Measurements from ENCODE around the gene TCEA3. TPM values are rescaled to one million over a fixed set of nuclear protein-coding genes. Genes with fewer than 3 reads are reported as not detected.

TCEA3 gene
- total and polyA plus RNA-seq, 2 experiments from 2014 or later: 9.2 to 23.2 TPM

GRCh38 chr1:23371987-23372880 is 52.3 kb downstream of the TCEA3 start:
- Histone ChIP-seq H3K4me3 (no peak overlapping the region), H3K27ac (no peak overlapping the region), H3K27me3 (replicated peaks; ENCODE audit: insufficient read depth) (no peaks in the 10 kb centered on the region), H3K9ac (no peak overlapping the region), H4K20me1 (ENCODE audit: insufficient read depth) (no peaks in the 10 kb centered on the region), H3K4me1 (ENCODE audit: insufficient read depth) (peaks cover 39% of the 10 kb centered on the region), H3F3A (ENCODE audit: insufficient read depth) (peaks cover 38% of the 10 kb centered on the region), H3K4me2 (ENCODE audit: unreplicated experiment) (peak overlapping the region; percentile 84), H2AFZ (no peak overlapping the region), H3K79me2 (ENCODE audit: insufficient read depth) (peaks cover 39% of the 10 kb centered on the region), H3K36me3 (ENCODE audit: low read depth) (no peaks in the 10 kb centered on the region), H3K9me3 (ENCODE audit: low read depth) (no peaks in the 10 kb centered on the region), H3K9me2 (ENCODE audit: insufficient read depth) (no peaks in the 10 kb centered on the region)
- no peak for DNase-seq
- 62 to 63% methylated on average over 13 of the region's 13 CpGs for WGBS, 2 experiments (ENCODE audit: low coverage in 1 of 2, low lambda C conversion rate in 2 of 2, missing lambda C conversion rate in 2 of 2)
- TF ChIP-seq EZH2 (IDR thresholded peaks at IDR 0.05; ENCODE audit: insufficient read depth, poor library complexity, severe bottlenecking): no peak
- TF ChIP-seq EZH2phosphoT487 (IDR thresholded peaks at IDR 0.05; ENCODE audit: insufficient read depth, low read depth): no peak
- in situ Hi-C loops (cut with MboI): no loop called here

GRCh38 chr1:23370709-23371584 is 53.6 kb downstream of the TCEA3 start:
- TF ChIP-seq EZH2 (IDR thresholded peaks at IDR 0.05; ENCODE audit: insufficient read depth, poor library complexity, severe bottlenecking) (no peak), EZH2phosphoT487 (IDR thresholded peaks at IDR 0.05; ENCODE audit: insufficient read depth, low read depth) (no peak)
- H4K20me1 ChIP-seq (ENCODE audit: insufficient read depth): no peaks in the 10 kb centered on the region
- H3K9ac ChIP-seq: peak overlapping the region; percentile 98
- H3F3A ChIP-seq (ENCODE audit: insufficient read depth): peaks cover 25% of the 10 kb centered on the region
- peaks cover 9% of the 10 kb centered on the region for H3K36me3 ChIP-seq (ENCODE audit: low read depth)
- peak overlapping the region; percentile 95 for H2AFZ ChIP-seq
- H3K27me3 ChIP-seq (replicated peaks; ENCODE audit: insufficient read depth): no peaks in the 10 kb centered on the region
- peaks cover 31% of the 10 kb centered on the region for H3K4me1 ChIP-seq (ENCODE audit: insufficient read depth)
- H3K4me3 ChIP-seq: peak overlapping the region; percentile 83
- peak overlapping the region; percentile 90 for H3K27ac ChIP-seq
- H3K4me2 ChIP-seq (ENCODE audit: unreplicated experiment): peak overlapping the region; percentile 84
- DNase-seq: peak; percentile 32
- in situ Hi-C loops (cut with MboI): no loop called here
- no peaks in the 10 kb centered on the region for H3K9me3 ChIP-seq (ENCODE audit: low read depth)
- no peaks in the 10 kb centered on the region for H3K9me2 ChIP-seq (ENCODE audit: insufficient read depth)
- 13 to 20% methylated on average over 13 of the region's 13 CpGs for WGBS, 2 experiments (ENCODE audit: low coverage in 1 of 2, low lambda C conversion rate in 2 of 2, missing lambda C conversion rate in 2 of 2)
- H3K79me2 ChIP-seq (ENCODE audit: insufficient read depth): peaks cover 51% of the 10 kb centered on the region

- Histone ChIP-seq H3K79me2 (ENCODE audit: insufficient read depth) (peaks cover 55% of the 10 kb centered on the region), H3K27ac (peak overlapping the region; percentile 90), H4K20me1 (ENCODE audit: insufficient read depth) (no peaks in the 10 kb centered on the region), H3K4me3 (peak overlapping the region; percentile 83), H2AFZ (peak overlapping the region; percentile 95), H3K9ac (peak overlapping the region; percentile 98), H3K9me3 (ENCODE audit: low read depth) (no peaks in the 10 kb centered on the region), H3K4me2 (ENCODE audit: unreplicated experiment) (peak overlapping the region; percentile 84), H3K9me2 (ENCODE audit: insufficient read depth) (no peaks in the 10 kb centered on the region), H3K27me3 (replicated peaks; ENCODE audit: insufficient read depth) (no peaks in the 10 kb centered on the region), H3K4me1 (ENCODE audit: insufficient read depth) (peaks cover 31% of the 10 kb centered on the region), H3F3A (ENCODE audit: insufficient read depth) (peaks cover 19% of the 10 kb centered on the region), H3K36me3 (ENCODE audit: low read depth) (peaks cover 13% of the 10 kb centered on the region)
- TF ChIP-seq EZH2 (IDR thresholded peaks at IDR 0.05; ENCODE audit: insufficient read depth, poor library complexity, severe bottlenecking): no peak
- TF ChIP-seq EZH2phosphoT487 (IDR thresholded peaks at IDR 0.05; ENCODE audit: insufficient read depth, low read depth): no peak
- in situ Hi-C loops (cut with MboI): no loop called here
- 7 to 14% methylated on average over 5 of the region's 5 CpGs for WGBS, 2 experiments (ENCODE audit: low coverage in 1 of 2, low lambda C conversion rate in 2 of 2, missing lambda C conversion rate in 2 of 2)
- peak; percentile 54 for DNase-seq
These were observed 54.2 kb downstream of the TCEA3 start for GRCh38 chr1:23370330-23370708.

GRCh38 chr1:23369335-23370013 is 55.1 kb downstream of the TCEA3 start, which contains the start of gene ZNF436:
ZNF436 (minus strand) TSS chr1:23369836; CDS start chr1:23368005, 1,831 bp downstream.
- TF ChIP-seq EZH2 (IDR thresholded peaks at IDR 0.05; ENCODE audit: insufficient read depth, poor library complexity, severe bottlenecking) (no peak), EZH2phosphoT487 (IDR thresholded peaks at IDR 0.05; ENCODE audit: insufficient read depth, low read depth) (no peak)
- 0 to 2% methylated on average over 29 of the region's 29 CpGs for WGBS, 2 experiments (ENCODE audit: low coverage in 1 of 2, low lambda C conversion rate in 2 of 2, missing lambda C conversion rate in 2 of 2)
- no peaks in the 10 kb centered on the region for H3K27me3 ChIP-seq (replicated peaks; ENCODE audit: insufficient read depth)

More at GRCh38 chr1:23369335-23370013, 55.1 kb downstream of the TCEA3 start, which contains the start of gene ZNF436:
- Histone ChIP-seq H3K9ac (peak within 1 kb of the TSS; percentile 98), H3K27ac (peak within 1 kb of the TSS; percentile 90), H3K4me2 (ENCODE audit: unreplicated experiment) (peak within 1 kb of the TSS; percentile 84), H3K79me2 (ENCODE audit: insufficient read depth) (peaks cover 60% of the 10 kb centered on the region), H3F3A (ENCODE audit: insufficient read depth) (peaks cover 18% of the 10 kb centered on the region), H4K20me1 (ENCODE audit: insufficient read depth) (no peaks in the 10 kb centered on the region), H3K36me3 (ENCODE audit: low read depth) (peaks cover 18% of the 10 kb centered on the region), H3K4me1 (ENCODE audit: insufficient read depth) (peaks cover 31% of the 10 kb centered on the region), H3K4me3 (peak within 1 kb of the TSS; percentile 83), H2AFZ (peak within 1 kb of the TSS; percentile 95), H3K9me3 (ENCODE audit: low read depth) (no peaks in the 10 kb centered on the region), H3K9me2 (ENCODE audit: insufficient read depth) (no peaks in the 10 kb centered on the region)
- in situ Hi-C loops (cut with MboI): no loop called here
- peak; percentile 85 for DNase-seq

Measured in GM23248 (cell line).